ENCODE data around the gene GGCT.

DNA sequence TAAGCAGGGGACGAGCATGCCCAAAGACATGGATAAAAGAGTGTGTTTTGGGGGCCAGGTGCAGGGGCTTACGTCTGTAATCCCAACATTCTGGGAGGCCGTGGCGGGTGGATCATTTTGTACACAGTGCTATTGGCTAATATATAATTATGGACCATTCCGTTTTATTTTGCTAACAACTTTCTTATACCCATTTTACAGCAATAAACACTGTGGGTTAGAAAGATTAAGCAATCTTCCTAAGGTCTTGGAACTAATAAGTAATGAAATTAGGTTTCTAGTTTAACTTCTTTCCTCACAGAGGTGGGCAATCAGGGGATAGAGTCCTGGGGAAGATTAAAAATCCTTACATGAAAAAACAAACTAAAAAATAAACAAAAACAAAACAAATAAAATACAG is 3.4 kb downstream of the GGCT start:
- TF ChIP-seq, protein P1, sequence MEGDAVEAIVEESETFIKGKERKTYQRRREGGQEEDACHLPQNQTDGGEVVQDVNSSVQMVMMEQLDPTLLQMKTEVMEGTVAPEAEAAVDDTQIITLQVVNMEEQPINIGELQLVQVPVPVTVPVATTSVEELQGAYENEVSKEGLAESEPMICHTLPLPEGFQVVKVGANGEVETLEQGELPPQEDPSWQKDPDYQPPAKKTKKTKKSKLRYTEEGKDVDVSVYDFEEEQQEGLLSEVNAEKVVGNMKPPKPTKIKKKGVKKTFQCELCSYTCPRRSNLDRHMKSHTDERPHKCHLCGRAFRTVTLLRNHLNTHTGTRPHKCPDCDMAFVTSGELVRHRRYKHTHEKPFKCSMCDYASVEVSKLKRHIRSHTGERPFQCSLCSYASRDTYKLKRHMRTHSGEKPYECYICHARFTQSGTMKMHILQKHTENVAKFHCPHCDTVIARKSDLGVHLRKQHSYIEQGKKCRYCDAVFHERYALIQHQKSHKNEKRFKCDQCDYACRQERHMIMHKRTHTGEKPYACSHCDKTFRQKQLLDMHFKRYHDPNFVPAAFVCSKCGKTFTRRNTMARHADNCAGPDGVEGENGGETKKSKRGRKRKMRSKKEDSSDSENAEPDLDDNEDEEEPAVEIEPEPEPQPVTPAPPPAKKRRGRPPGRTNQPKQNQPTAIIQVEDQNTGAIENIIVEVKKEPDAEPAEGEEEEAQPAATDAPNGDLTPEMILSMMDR (IDR thresholded peaks at IDR 0.05; ENCODE audit: insufficient read depth, low read length, poor library complexity, severe bottlenecking): no peak
- TF ChIP-seq EZH2phosphoT487 (conservative IDR thresholded peaks at IDR 0.05; ENCODE audit: low read length): no peak
